Cardiac fibroblast (primary cell): ENCODE measurements around the gene MYL6B.

ENCODE experiments used
- DNase-seq, 2 donors: peaks; one replicate each; pipeline versions ENCODE4 v3.0.0 to v3.0.0-alpha.2; 2010; ENCODE audit warnings: low read depth in 2 of 2
- H3K4me3 ChIP-seq, 2 donors: replicated peaks in 1 of 2; 1 replicate in 1 of 2; 2 replicates in 1 of 2; pipeline ENCODE4 v1.5.1; 2011; ENCODE audit warnings: low read depth in 2 of 2, low read length in 2 of 2, mild to moderate bottlenecking in 2 of 2, moderate library complexity in 1 of 2
- TF ChIP-seq, protein P1 (sequence below): IDR thresholded peaks from one replicate; pipeline ENCODE4 v1.5.1; 2011; ENCODE audit warnings: low read depth, mild to moderate bottlenecking, low read length, inconsistent platforms

The MYL6B gene

DNA sequence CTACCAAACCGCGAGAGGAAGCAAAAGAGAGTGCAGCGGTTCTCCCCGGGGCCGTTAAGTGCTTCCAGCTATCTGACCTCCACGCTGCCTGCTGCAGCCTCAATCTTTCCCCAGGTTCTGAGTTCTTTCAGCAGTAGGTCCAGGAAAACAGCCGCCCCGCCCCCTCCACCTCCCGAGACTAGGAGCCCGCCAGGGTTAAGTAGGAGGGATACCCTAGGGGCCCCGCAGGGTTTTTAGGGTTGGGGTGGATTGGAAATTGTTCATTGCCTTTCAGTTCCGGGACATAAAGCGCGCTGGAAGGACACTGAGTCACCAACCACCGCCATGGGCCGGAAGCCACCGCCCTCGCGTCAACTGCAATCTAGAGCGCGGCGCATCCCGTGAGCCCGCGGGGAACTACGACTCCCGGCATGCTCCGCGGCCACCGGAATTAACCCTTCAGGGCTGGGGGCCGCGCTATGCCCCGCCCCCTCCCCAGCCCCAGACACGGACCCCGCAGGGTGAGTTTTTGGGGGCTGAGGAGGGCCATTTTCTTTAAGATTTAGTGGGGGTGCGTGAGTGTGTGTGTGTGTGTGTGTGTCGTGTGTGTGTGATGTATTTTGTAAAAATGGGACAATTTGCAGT lies at the start of gene MYL6B:
Gene MYL6B (plus strand): TSS at position 456 of the 624 bp plus-strand sequence. CDS start 1,332 bp downstream, outside the sequence.
- DNase-seq: peak; percentile 89 to 92
- H3K4me3 ChIP-seq: peak within 1 kb of the TSS; percentile 65 to 69
- TF ChIP-seq, protein P1, sequence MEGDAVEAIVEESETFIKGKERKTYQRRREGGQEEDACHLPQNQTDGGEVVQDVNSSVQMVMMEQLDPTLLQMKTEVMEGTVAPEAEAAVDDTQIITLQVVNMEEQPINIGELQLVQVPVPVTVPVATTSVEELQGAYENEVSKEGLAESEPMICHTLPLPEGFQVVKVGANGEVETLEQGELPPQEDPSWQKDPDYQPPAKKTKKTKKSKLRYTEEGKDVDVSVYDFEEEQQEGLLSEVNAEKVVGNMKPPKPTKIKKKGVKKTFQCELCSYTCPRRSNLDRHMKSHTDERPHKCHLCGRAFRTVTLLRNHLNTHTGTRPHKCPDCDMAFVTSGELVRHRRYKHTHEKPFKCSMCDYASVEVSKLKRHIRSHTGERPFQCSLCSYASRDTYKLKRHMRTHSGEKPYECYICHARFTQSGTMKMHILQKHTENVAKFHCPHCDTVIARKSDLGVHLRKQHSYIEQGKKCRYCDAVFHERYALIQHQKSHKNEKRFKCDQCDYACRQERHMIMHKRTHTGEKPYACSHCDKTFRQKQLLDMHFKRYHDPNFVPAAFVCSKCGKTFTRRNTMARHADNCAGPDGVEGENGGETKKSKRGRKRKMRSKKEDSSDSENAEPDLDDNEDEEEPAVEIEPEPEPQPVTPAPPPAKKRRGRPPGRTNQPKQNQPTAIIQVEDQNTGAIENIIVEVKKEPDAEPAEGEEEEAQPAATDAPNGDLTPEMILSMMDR: no peak

DNA sequence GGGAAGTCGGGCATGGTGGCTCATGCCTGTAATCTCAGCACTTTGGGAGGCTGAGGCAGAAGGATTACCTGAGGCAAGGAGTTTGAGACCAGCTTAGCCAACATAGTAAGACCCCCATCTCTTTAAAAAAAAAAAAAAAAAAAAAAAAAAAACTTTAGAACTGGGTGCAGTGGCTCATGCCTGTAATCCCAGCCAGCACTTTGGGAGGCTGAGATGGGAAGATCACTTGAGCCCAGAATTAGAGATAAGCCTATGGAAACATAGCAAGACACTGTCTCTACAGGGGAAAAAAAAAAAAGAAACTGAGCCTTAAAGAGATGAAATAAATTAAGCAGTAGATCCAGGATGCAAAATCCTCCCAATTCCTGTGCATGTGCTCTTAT lies 49.7 kb upstream of the MYL6B start:
- no peak for DNase-seq
- no peak overlapping the region for H3K4me3 ChIP-seq
- TF ChIP-seq, protein P1: no peak

DNA sequence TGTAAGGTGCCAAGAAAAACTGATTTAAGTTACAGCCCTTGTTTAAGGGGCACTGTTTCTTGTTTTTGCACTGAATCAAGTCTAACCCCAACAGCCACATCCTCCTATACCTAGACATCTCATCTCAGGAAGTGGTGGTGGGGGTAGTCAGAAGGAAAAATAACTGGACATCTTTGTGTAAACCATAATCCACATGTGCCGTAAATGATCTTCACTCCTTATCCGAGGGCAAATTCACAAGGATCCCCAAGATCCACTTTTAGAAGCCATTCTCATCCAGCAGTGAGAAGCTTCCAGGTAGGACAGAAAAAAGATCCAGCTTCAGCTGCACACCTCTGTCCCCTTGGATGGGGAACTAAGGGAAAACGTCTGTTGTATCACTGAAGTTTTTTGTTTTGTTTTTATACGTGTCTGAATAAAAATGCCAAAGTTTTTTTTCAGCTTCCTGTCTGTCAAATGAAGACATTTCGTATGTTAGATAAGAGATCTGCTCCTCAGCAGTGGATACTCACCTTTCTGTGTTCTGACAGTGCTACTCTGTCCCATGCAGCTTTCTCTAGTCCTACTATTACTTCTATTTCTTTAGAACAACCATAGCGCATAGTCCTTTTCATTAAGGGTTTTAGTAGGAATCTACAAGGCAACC lies 49.2 kb upstream of the MYL6B start:
- H3K4me3 ChIP-seq: peak overlapping the region in 1 of 2 donors; percentile 94
- TF ChIP-seq, protein P1: no peak
- DNase-seq: no peak

DNA sequence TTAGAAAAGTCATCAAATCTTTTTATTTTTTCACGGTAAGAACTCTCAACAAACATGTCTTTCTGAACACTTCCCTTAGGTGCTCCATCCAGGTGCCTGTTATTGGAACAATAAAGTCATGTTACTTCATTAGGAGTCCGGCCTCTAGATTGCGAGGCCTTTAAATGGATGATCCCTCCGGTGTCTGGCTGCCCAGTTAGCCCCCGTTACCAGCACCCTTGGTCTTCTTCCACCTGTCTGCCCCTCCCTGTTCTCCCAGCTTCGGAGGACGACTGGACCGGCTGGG lies 48.6 kb upstream of the MYL6B start:
- DNase-seq: no peak
- TF ChIP-seq, protein P1: no peak
- H3K4me3 ChIP-seq: peak overlapping the region; percentile 93 to 94

DNA sequence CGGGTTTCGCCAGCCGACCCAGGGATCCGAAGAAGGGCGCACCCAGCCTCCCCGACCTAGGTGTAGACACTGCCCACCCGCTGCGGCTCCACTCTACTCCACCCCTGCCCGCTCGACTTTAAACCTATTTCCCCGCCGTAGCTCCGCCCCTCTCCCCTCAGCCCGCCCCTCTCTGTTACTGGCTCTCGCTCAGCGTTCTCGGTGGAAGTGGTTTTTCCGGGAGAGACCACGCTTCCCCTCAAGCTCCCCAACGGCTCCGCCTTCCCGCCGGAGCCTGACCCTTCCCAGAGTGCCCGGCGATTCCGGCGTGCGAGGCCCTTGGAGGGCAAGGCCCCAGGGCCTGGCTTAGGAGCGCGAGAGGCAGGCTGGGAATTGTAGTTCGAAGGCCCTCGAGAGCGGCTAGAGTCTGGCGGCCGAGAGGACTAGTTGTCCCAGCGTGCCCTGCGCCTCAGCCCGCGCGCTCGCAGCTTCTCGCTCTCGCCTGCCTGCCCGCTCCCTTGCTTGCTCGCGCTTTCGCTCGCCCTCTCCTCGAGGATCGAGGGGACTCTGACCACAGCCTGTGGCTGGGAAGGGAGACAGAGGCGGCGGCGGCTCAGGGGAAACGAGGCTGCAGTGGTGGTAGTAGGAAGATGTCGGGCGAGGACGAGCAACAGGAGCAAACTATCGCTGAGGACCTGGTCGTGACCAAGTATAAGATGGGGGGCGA lies 48.1 kb upstream of the MYL6B start, which contains the start of gene PA2G4:
Gene PA2G4 (plus strand): TSS at position 451 of the 706 bp plus-strand sequence. CDS start 179 bp downstream, at position 630.
- TF ChIP-seq, protein P1: no peak
- H3K4me3 ChIP-seq: peak within 1 kb of the TSS; percentile 93 to 94
- peak; percentile 98 to 99 for DNase-seq

DNA sequence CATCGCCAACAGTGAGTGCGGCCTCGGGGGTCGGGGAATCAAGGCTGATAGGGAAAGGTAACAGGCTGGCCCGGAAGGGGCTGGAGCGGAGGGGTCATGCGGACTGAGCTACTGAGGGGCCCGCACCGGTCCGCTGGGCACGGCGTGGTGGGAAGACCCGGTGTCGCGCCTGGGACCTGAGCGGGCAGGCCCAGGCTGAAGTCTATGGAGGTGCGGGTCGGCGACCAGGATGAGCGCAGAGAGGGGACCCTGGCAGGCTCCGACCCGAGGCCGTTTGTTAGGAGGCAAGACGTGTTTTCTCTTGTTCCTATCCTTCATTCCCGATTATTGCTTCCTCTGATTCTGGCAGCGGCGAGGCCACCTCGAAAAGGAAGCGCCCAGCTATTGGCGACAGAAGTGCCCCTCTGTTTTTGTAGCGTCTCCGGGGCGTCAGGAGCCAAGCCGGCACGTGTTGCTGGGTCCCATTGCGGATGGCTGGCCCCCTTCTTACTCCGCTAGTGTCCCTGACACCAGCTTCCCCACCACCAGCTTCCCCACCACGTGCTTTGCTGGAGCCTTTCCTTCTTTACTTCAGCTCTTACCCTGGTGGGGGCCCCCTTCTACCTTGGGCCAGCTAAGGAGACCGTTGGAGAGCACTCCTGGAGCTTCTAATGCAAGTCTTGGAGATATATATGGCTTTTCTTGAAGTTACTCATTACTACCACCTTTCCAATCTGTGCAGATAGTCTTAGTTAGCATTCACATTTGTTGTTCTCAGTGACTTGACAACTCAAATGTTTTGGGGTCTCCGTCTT lies 47.4 kb upstream of the MYL6B start:
- peak overlapping the region; percentile 93 to 94 for H3K4me3 ChIP-seq
- DNase-seq: peak in 1 of 2 donors; percentile 29
- TF ChIP-seq, protein P1: no peak
